ENCODE data around the gene EFCAB12.

DNA sequence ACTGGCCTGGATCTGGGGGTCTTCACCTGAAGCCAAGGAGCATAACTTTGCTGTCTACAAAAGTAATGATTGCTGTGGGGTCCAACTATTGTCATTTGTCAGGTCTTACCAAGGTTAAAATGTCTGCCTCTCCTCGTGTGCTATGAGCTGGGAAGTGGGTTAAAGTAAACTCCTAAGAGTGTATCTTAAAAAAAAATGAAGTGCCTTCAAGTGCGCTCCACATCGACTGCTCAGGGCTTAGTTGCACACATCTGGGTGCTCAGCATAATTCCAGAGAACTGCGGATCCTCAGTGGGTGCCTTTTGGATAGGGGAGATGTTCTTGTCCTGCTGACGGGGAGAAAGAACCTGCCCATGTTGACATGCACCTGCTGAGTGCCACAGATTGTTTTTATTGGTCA, 40.9 kb downstream of the EFCAB12 start:
- no peak for TF ChIP-seq CTCF (conservative IDR thresholded peaks at IDR 0.05)
- TF ChIP-seq ZFX (IDR thresholded peaks at IDR 0.05) = no peak

Measured in C4-2B (cell line).